ENCODE measurements around the gene CDKN1C. TPM values are rescaled to one million over a fixed set of nuclear protein-coding genes. Genes with fewer than 3 reads are reported as not detected.

CDKN1C gene
- total RNA-seq, 1 experiment from 2014 or later: 15.4 TPM

DNA sequence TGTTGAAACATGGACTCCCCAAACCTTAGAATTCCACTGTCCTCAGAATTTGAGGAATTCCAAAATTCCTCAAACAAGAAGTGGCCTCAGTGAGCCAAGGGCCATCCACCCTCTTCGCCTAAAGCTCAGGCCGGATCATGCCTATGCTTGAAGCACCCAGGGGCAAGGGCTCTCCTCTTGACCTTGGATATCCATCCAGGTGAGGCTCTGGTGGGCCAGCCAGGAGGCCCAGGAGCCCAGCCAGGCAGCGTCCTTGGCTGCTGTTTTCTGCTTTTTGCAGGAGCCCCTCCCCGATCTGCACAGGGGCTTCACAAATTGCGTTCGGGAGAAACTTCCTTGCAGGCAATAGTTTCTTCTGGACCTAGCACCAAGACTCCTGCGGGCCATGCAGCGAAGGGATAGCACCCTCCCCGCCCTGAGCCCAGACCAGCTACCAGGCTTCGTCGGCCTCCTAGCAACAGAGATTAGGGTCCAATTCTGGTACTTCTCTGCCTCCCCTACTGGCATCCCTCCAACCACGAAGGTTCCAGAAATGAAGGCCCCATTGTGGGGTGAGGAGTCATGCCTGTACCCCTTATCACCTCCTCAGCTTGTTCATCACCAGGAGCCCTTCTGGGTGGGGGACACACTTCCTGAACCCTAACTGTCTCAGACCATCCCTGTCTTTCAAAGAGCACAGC lies 41.7 kb upstream of the CDKN1C start:
- H3K9me3 Mint-ChIP-seq: peaks cover 0 to 2% of the 10 kb centered on the region in 2 experiments; a peak in 3 of 5 replicates
- peak overlapping the region; percentile 46 to 79; a peak in 4 of 5 replicates for H3K4me3 Mint-ChIP-seq
- Histone ChIP-seq H3K23ac (ENCODE audit: insufficient read length, low read depth, low read length) (no peak overlapping the region), H3K23me2 (ENCODE audit: insufficient read length, low read depth, low read length, poor library complexity, severe bottlenecking) (peaks cover 10% of the 10 kb centered on the region), H4K8ac (replicated peaks; ENCODE audit: insufficient read length, low read depth, low read length) (no peak overlapping the region), H3K14ac (ENCODE audit: insufficient read depth, low read length) (no peak overlapping the region), H4K5ac (ENCODE audit: insufficient read length, low read depth, low read length) (no peak overlapping the region), H3K18ac (ENCODE audit: insufficient read length, low read depth, low read length) (no peak overlapping the region), H2BK12ac (ENCODE audit: insufficient read length, low read depth, low read length) (no peak overlapping the region), H2AK5ac (ENCODE audit: insufficient read length, low read length) (no peak overlapping the region), H3K27me3 (ENCODE audit: insufficient read depth, low read length) (peaks cover 18% of the 10 kb centered on the region; the same call in 1 of the 2 replicates), H3K9ac (ENCODE audit: extremely low read depth, insufficient read length, low read length) (no peak overlapping the region), H2BK5ac (ENCODE audit: insufficient read length, low read length) (no peak overlapping the region), H3K4me1 (ENCODE audit: insufficient read depth, low read length) (no peaks in the 10 kb centered on the region), H2BK15ac (ENCODE audit: low read depth, low read length) (no peak overlapping the region), H4K91ac (ENCODE audit: insufficient read length, low read depth, low read length) (no peak overlapping the region), H3K4ac (ENCODE audit: low read depth, low read length) (no peak overlapping the region), H2BK20ac (ENCODE audit: low read depth, low read length, poor library complexity, severe bottlenecking) (no peak overlapping the region), H2BK120ac (ENCODE audit: low read depth, low read length, poor library complexity, severe bottlenecking) (no peak overlapping the region), H3K79me2 (ENCODE audit: insufficient read depth, low read length) (no peaks in the 10 kb centered on the region), H4K20me1 (ENCODE audit: control insufficient read depth, insufficient read depth, insufficient read length) (no peaks in the 10 kb centered on the region), H3K4me2 (ENCODE audit: insufficient read depth, insufficient read length, low read length) (no peak overlapping the region), H3K56ac (ENCODE audit: insufficient read length, low read depth, low read length) (no peak overlapping the region), H3K79me1 (ENCODE audit: insufficient read depth, low read depth, low read length, poor library complexity, severe bottlenecking) (no peaks in the 10 kb centered on the region), H3T11ph (ENCODE audit: low read length) (no peak overlapping the region), H2AFZ (ENCODE audit: low read length) (no peak overlapping the region), H3K9me3 (ENCODE audit: control insufficient read depth, low read depth, low read length) (no peaks in the 10 kb centered on the region), H3K27ac (ENCODE audit: insufficient read length, low read depth, low read length) (no peak overlapping the region)
- H3K36me3 Mint-ChIP-seq (ENCODE audit: insufficient read depth in 1 of 3, low read depth in 3 of 3): peaks cover 0 to 5% (median 0%) of the 10 kb centered on the region in 3 experiments; a peak in 1 of 7 replicates
- TF ChIP-seq, protein P1, sequence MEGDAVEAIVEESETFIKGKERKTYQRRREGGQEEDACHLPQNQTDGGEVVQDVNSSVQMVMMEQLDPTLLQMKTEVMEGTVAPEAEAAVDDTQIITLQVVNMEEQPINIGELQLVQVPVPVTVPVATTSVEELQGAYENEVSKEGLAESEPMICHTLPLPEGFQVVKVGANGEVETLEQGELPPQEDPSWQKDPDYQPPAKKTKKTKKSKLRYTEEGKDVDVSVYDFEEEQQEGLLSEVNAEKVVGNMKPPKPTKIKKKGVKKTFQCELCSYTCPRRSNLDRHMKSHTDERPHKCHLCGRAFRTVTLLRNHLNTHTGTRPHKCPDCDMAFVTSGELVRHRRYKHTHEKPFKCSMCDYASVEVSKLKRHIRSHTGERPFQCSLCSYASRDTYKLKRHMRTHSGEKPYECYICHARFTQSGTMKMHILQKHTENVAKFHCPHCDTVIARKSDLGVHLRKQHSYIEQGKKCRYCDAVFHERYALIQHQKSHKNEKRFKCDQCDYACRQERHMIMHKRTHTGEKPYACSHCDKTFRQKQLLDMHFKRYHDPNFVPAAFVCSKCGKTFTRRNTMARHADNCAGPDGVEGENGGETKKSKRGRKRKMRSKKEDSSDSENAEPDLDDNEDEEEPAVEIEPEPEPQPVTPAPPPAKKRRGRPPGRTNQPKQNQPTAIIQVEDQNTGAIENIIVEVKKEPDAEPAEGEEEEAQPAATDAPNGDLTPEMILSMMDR (conservative IDR thresholded peaks at IDR 0.05): no peak
- whole genome bisulfite sequencing (ENCODE audit: extremely low coverage, insufficient read length, low lambda C conversion rate): no CpG with 5 or more reads among the region's 12 CpGs
- peaks cover 6 to 8% of the 10 kb centered on the region in 2 experiments for H3K4me1 Mint-ChIP-seq
- no peak overlapping the region for H3K27ac Mint-ChIP-seq
- peaks cover 37% of the 10 kb centered on the region for H3K27me3 Mint-ChIP-seq (ENCODE audit: low read depth)
- no peak for DNase-seq
